ENCODE measurements around the gene PRELID3B. TPM values are rescaled to one million over a fixed set of nuclear protein-coding genes. Genes with fewer than 3 reads are reported as not detected.

Gene PRELID3B
- polyA plus RNA-seq, 10 donors = 42.7 to 59.0 (median 51.0) TPM

DNA sequence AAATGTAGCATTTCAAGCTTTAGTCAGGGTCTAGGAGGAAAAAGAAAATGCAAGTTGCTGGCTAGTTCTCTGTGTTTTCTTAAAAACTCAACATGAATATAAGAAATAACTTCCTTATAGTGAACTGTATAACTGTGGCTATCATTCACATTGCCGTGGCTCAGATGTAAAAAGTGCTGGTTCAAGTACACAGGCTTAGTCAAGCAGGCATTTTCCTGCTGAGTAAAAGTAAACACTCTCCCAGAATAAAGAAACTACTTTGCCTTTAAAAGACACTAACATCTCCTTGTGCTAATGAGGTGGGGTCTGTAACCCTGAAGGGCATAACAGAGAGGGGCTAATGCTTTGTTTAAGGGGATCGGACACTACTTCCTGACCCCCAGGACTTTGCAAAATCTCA lies 13.8 kb downstream of the PRELID3B start:
- DNase-seq = no peak

GRCh38 chr20:59027741-59028320 lies 14.8 kb downstream of the PRELID3B start:
- no peak for DNase-seq

DNA sequence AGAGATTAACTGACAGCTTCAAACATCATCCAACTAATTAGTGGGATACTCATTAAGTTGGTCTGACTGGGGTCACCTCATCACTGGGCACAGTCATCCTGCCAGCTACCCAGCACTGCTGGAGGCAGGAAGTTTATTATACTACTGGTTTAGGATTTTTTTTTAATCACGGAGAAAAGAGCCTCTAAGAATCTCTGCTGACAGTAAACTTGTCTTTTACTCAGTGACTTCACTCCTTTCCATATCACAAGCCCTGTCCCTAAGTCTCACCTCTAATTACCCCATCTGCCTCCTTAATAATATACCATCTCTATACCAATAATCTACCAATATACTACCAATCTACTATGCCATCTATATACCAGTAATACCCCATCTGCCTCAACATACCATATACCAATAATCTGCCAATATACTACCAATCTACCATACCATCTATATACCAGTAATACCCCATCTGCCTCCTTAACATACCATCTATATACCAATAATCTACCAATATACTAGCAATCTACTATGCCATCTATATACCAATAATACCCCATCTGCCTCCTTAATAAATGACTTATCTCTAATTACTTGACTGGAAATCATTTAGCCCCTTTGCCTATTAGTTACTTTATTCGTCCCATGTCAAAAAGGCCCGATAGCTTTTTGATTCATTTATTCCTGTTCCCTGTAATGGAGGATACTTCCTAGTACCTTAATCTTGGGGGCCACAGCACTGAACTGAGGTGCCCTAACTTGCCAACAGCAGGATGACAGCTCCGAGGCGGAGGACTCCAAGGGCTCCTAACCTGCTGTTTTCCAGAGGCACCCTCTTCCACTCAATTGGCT lies 15.5 kb downstream of the PRELID3B start:
- no peak for DNase-seq

- DNase-seq = no peak
Observed at GRCh38 chr20:59025511-59025910, 17.1 kb downstream of the PRELID3B start.

- DNase-seq = no peak
Observed at GRCh38 chr20:59025086-59025485, 17.5 kb downstream of the PRELID3B start.

DNA sequence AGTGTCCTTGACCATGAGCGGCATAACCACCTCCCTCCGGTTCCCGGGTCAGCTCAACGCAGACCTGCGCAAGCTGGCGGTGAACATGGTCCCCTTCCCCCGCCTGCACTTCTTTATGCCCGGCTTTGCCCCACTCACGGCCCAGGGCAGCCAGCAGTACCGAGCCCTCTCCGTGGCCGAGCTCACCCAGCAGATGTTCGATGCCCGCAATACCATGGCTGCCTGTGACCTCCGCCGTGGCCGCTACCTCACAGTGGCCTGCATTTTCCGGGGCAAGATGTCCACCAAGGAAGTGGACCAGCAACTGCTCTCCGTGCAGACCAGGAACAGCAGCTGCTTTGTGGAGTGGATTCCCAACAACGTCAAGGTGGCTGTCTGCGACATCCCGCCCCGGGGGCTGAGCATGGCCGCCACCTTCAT lies 18.5 kb downstream of the PRELID3B start:
- DNase-seq = no peak

DNA sequence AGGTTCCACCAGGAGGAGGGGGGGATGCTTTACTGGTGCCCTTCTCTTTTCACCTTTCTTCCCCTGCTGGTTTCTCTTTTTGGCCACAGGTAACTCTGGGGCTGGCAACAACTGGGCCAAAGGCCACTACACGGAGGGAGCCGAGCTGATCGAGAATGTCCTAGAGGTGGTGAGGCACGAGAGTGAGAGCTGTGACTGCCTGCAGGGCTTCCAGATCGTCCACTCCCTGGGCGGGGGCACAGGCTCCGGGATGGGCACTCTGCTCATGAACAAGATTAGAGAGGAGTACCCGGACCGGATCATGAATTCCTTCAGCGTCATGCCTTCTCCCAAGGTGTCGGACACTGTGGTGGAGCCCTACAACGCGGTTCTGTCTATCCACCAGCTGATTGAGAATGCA lies 19.0 kb downstream of the PRELID3B start:
- no peak for DNase-seq

DNA sequence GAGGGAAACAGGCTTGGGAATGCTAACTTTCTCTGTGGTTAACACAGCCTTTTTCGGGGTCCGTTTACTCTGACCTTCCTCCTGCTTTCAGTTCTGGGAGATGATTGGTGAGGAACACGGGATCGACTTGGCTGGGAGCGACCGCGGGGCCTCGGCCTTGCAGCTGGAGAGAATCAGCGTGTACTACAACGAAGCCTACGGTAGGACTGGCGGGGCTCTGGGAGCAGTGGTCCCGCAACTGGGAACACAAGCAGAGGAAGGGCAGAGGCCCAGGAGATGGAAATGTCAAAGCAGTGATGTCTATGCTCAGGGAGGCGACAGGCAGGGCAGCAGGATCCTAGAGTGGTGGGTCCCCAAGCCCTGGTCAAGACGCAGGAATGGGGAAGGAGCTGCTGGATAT lies 19.8 kb downstream of the PRELID3B start:
- DNase-seq = no peak

DNA sequence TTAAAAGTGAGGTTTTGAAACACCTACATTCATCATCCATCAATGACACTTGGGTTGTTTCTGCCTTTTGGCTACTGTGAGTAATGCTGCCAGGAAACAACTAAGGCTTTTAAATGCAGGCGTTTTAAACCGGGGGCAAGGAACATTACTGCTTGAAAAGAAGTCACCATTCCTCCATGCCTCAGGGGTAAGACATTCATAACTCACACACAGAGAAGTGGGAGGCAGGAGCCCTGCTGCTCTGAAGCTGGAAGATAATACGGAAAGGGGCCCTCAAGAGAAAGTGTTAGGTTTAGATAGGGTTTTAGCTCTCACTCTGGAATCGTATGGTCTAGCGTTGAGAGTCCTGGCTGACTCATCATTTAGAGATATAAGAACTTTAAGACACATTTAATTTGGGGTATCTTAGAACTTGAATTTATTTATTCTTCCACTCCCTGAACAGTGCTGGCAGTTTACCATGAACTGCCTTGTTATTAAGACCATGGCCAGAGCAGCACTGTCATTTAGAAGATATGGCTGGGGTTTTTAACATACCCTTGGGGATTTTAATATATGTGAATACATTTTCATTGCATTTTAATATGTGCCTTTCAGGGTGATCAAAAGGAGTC lies 21.5 kb downstream of the PRELID3B start:
- no peak for DNase-seq

DNA sequence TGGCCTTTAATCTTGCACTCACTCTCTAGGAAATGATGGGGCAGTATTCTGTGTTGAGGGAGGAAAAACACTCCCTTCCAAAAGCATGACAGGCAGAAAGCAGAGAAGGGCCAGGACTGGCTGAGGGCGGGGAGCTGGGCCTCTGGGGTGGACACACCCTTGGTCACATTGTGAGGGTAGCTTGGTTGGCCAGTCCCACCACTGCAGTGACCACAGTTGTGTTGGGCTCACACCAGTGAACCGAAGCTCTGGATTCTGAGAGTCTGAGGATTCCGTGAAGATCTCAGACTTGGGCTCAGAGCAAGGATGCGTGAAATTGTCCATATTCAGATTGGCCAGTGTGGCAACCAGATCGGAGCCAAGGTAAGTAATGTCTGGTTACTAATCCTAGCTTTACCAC lies 23.4 kb downstream of the PRELID3B start, which contains the start of gene TUBB1:
TUBB1 (plus strand) TSS at position 213 of the 400 bp plus-strand sequence; CDS start at position 307, 94 bp downstream.
- DNase-seq = no peak

DNA sequence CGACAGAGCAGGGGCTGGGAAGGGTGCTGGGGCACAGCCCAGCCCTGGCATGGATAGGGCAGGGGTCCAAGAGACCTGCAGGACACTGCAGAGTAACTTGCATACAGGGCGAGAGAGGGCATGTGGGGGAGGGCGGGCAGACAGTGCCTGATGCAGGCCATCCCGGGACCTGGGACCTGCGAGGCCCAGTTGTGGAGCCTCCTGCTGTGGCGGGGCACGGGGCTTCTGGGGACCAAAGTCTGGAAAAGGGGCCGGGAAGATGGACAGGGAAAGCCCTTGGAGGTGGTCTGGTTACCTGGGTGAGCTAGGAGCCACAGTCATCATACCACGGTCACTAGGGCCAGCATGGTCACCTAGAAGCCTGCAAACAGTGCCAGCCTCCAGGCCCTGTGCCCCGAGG lies 23.8 kb downstream of the PRELID3B start:
- no peak for DNase-seq

DNA sequence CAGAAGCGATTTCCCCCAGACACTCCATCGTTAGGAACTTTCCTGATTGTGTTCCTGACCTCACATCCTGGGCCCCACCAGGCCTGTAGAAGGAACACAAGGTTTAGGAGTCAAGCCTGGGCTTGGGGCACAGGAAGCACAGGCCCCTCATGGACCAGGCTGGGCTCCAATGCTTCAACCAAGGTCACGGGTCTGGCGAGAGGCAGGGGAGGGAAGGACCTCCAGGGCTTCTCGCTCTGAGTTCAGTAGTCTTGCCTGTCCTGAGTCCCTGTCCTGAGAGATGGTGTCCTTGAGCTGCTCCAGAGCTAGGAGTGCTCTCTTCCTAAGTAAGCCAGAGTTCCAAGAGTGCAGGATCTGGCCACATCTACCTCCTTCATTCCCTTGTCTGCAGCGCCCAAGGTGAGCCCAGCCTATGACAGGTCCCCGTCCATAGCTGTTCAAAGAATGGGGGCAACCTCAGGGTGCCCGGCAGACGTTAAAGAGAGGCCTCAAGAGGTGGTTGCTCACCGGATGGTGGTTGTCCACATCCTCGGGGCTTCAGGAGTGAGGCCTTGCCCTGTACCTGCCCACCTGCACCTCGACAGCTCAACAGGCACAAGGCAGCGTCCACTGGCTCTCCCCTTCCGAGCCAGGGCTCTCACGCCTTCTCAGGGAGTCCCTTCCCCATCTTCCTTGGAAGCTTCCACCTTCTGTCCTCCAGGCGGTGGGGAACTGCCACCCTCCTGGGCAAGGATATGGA lies 24.9 kb downstream of the PRELID3B start:
- no peak for DNase-seq

- no peak for DNase-seq
Observed at GRCh38 chr20:59016795-59017492, 25.6 kb downstream of the PRELID3B start.

DNA sequence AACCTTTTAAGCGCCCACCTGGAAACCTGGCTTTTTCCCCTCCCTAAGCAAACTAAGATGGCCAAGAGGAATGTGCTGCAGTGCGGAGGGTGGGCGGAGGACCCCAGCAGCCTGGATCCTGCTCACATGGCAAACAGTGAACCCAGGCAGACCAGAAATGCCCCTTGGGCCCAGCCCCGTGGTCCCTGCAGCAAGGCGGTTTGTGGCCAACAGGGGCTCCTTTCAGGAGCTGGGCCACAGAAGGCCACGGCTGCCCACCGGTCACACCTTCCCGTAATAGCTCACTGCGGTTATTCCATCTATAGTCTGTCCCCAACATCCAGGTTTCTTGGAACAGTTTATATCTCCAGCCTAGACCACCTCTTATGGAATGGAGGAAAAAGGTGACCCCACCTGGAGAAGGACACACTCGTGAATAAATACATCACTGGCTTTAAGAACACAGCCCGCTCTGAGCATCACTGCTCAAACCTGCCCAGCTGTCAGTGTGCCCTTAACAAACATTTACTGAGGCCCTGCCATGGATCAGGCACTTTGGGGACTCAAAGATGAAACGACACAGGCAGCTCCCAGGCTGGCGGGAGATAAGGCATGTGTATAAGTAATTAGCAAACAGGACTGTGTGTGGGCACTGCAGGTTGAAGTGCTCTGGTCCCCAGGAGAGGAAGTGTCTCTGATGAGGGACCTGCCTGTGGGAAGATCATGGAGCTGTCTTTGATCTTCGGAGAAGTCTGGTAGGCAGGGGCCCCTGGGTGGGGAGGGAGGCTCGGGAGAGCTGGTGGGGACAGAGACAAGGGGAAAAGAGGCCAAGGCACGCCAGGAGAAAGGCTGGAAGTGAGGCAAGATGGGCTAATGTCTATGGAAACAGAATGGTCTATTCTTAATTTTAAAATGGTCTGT lies 26.5 kb downstream of the PRELID3B start:
- DNase-seq = no peak

- DNase-seq = no peak
Observed at GRCh38 chr20:59015411-59015810, 27.2 kb downstream of the PRELID3B start.

GRCh38 chr20:59014680-59015389 lies 27.8 kb downstream of the PRELID3B start:
- no peak for DNase-seq

GRCh38 chr20:59013959-59014608 lies 28.5 kb downstream of the PRELID3B start:
- no peak for DNase-seq

GRCh38 chr20:59013031-59013951 lies 29.3 kb downstream of the PRELID3B start:
- no peak for DNase-seq
